Muscle of leg (tissue), 11 donors: Measurements from ENCODE around the gene FRAS1. TPM values are rescaled to one million over a fixed set of nuclear protein-coding genes. Genes with fewer than 3 reads are reported as not detected.
"Not testable (repeated sequence)": the region's sequence is repeated elsewhere in the genome, so short reads cannot be mapped to it uniquely, and the experiment has no call there.

ENCODE experiments used
- DNase-seq: peaks from one replicate; pipeline ENCODE4 v3.0.0; 2013
- H3K27ac ChIP-seq: one replicate; pipeline ENCODE4 v1.5.1; 2013; ENCODE audit warnings: mild to moderate bottlenecking, low read length, control low read depth
- H3K27me3 ChIP-seq: one replicate; pipeline ENCODE4 v1.6.1; 2013; ENCODE audit warnings: low read length; ENCODE audit not compliant: control insufficient read depth, insufficient read depth
- H3K36me3 ChIP-seq: one replicate; pipeline ENCODE4 v1.6.1; 2013; ENCODE audit warnings: low read length; ENCODE audit not compliant: control insufficient read depth, insufficient read depth
- H3K4me1 ChIP-seq: one replicate; pipeline ENCODE4 v1.6.1; 2013; ENCODE audit warnings: low read length; ENCODE audit not compliant: control insufficient read depth, insufficient read depth
- H3K4me3 ChIP-seq: one replicate; pipeline ENCODE4 v1.5.1; 2013; ENCODE audit warnings: low read length, control low read depth
- H3K9me3 ChIP-seq: replicated peaks from 2 replicates; pipeline ENCODE4 v1.6.1; 2013; ENCODE audit warnings: low read depth, low read length; ENCODE audit not compliant: control insufficient read depth
- WGBS: methylation state at CpG from one replicate; pipeline ENCODE4 v1.1.5; 2013; ENCODE audit warnings: missing lambda C conversion rate; ENCODE audit not compliant: insufficient coverage; 5-methylcytosine and 5-hydroxymethylcytosine counted together
- polyA plus RNA-seq, 8 donors: library from polyadenylated mRNA; unstranded; fragments of 120-200 nt; gene quantifications; one replicate each; pipeline versions ENCODE4 v1.2.1 to v1.2.3, GENCODE V29; 2013; ENCODE audit warnings: inconsistent platforms in 1 of 8, low replicate concordance in 1 of 8; ENCODE audit not compliant: insufficient read length in 8 of 8, insufficient read depth in 1 of 8
- total RNA-seq: library from RNA; stranded (reverse); fragments of 120-200 nt; gene quantifications from one replicate; pipeline ENCODE4 v1.2.4, GENCODE V29; 2013

Gene FRAS1
- total and polyA plus RNA-seq, 9 donors, result 3.6 to 15.8 (median 7.4) TPM

DNA sequence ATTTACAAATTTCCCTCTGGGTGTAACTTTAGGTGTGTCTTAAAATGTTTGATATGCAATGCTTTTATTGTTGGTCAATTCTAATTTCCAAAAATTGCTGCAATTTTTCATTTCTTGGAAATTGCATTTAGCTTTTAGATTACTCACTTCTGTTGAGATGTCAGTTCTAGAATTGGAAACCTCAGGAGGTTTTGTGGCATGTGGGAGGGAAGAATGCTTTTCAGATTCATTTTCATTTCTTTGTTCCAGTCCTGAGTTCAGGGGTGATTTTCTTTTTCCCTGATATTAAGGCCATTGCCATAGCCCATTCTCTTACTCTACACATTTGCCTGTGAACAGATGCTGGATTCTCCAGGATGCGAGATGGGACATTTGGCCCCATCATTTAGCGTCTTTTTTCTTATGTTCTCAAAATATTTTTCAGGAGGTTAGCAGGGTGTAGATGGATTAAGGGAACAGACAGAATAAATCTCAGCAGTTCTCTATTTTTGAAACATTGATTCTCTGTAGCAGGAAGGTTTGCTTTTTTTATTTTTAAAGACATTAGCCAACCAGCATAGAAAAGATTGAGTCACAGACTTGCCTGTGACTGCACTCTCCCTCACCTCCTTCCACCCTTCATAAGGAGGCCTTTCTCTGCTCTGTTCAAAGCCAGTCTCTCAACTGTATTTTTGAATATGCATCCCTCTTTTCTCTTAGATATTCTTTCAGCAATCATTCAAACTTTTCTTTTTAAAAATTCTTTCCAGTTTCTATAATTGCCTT is 256.0 kb downstream of the FRAS1 start:
- Histone ChIP-seq H3K27ac (no peak overlapping the region), H3K4me1 (no peaks in the 10 kb centered on the region), H3K4me3 (no peak overlapping the region), H3K9me3 (no peaks in the 10 kb centered on the region), H3K27me3 (no peaks in the 10 kb centered on the region), H3K36me3 (no peaks in the 10 kb centered on the region)
- no CpG with 5 or more reads among the region's 2 CpGs for WGBS
- no peak for DNase-seq

DNA sequence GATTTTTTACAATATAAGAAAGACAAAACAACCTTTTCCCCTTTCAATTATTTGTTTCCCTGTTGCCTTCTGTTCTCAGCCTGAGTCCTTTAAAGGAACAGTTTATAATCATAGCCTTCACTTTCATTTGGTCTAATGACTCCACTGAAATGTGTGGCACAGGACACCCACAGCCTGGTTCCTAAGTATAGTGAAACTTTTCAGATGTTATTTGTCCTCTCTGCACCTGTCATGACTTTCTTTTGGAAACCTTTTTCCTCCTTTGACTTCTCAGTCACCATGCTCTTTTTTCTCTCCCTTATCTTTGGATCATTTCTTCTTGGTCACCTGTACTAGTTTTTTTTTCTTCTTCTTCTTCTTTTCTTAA is 256.6 kb downstream of the FRAS1 start:
- H3K4me1 ChIP-seq, result no peaks in the 10 kb centered on the region
- DNase-seq, result no peak
- no peak overlapping the region for H3K4me3 ChIP-seq
- H3K27me3 ChIP-seq, result no peaks in the 10 kb centered on the region
- H3K27ac ChIP-seq, result no peak overlapping the region
- H3K36me3 ChIP-seq, result no peaks in the 10 kb centered on the region
- H3K9me3 ChIP-seq, result no peaks in the 10 kb centered on the region

DNA sequence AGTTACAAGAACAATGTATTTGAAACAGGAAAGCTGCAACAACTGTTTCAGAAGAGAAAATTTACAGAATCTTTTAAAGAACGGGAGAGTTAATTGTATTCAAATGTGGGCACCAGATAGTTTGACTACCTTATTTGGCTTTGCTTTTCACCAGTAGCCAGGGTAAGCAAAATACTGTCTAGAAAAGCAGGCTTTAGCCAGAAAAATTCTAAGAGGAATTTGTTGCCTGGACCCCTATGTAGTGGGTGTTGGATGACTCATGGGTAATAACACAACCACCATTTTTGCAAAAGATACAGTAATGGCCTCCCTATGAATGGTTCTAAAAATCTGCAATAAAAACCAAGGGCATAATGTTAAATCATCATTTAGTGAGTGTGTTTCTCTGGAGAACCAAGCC is 261.0 kb downstream of the FRAS1 start:
- no peaks in the 10 kb centered on the region for H3K27me3 ChIP-seq
- no peak overlapping the region for H3K4me3 ChIP-seq
- H3K4me1 ChIP-seq, result no peaks in the 10 kb centered on the region
- no peak overlapping the region for H3K27ac ChIP-seq
- WGBS, result no CpG with 5 or more reads among the region's 1 CpG
- H3K9me3 ChIP-seq, result no peaks in the 10 kb centered on the region
- no peaks in the 10 kb centered on the region for H3K36me3 ChIP-seq
- no peak for DNase-seq

DNA sequence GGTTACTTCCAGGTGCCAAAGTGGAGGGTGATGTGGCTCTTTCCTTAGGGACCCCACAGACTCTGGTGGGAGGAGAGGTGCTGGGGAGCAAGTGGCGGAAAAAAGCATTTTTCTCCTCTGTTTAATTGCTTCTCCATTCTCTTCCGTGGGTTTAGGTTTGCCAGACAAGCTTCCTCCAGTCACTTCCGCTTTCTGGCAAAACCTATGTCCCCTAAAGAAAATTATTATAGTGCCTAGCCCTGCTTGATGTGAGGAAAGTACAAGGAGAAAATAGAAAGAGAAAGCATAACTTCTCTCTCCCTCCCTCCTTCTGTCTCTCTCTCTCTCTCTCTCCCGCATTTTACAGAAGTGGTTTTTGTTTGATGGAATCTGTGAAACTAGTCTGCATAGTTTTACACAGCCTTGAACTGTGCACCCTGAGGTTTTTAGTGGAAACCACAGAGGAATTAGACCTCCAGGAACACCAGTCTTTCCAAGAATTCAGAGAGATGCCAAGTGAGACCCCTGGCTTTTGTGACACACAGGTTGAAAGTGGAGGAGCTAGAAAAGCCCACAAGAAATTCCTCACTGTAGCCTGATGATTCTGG is 263.3 kb downstream of the FRAS1 start:
- DNase-seq, result no peak
- no peaks in the 10 kb centered on the region for H3K36me3 ChIP-seq
- no peaks in the 10 kb centered on the region for H3K9me3 ChIP-seq
- no CpG with 5 or more reads among the region's 4 CpGs for WGBS
- no peak overlapping the region for H3K27ac ChIP-seq
- no peaks in the 10 kb centered on the region for H3K27me3 ChIP-seq
- H3K4me1 ChIP-seq, result no peaks in the 10 kb centered on the region
- H3K4me3 ChIP-seq, result no peak overlapping the region

DNA sequence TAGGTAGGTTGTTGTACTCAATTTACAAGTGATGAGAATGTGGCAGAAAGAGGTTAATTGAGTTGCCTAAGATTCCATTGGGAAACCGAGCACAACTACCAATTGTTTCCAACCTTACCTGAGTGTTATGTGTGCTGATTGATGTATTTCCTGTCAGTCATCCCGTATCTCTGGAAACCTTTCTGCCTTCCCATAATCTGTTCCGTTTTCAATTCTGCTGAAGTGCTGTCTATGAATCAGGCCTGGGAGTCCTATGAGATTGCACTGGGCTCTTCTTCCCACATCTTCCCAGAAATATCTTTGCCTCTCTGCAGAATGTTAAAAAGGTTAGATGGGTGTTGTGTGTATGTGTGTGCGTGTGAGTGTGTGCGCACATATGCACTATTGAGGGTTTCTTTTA is 264.9 kb downstream of the FRAS1 start:
- Histone ChIP-seq H3K9me3 (no peaks in the 10 kb centered on the region), H3K27ac (no peak overlapping the region), H3K4me1 (no peaks in the 10 kb centered on the region), H3K27me3 (no peaks in the 10 kb centered on the region), H3K36me3 (no peaks in the 10 kb centered on the region), H3K4me3 (no peak overlapping the region)
- no CpG with 5 or more reads among the region's 5 CpGs for WGBS
- no peak for DNase-seq

DNA sequence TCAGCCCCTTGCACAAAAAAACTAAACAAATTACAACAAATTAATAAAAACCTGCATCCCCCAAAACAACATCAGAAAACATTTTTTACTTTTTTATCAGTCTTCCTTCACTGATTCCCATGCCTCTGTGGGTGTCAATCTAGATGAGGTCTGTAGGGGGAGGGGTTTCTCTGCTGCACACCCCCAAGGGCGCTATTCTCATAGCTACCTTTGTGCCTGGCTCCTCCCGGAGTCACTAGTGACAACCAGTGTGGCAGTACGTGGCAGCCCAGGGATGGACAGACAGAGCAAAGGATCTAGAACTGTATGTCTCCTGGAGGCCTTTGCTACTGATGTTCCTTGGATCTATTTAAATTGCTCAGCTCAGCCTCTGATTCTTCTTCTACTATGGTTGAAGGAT is 266.3 kb downstream of the FRAS1 start:
- Histone ChIP-seq H3K36me3 (no peaks in the 10 kb centered on the region), H3K9me3 (no peaks in the 10 kb centered on the region), H3K27ac (no peak overlapping the region), H3K4me3 (no peak overlapping the region), H3K27me3 (no peaks in the 10 kb centered on the region), H3K4me1 (no peaks in the 10 kb centered on the region)
- 66% methylated on average over 3 of the region's 3 CpGs for WGBS
- DNase-seq, result no peak

DNA sequence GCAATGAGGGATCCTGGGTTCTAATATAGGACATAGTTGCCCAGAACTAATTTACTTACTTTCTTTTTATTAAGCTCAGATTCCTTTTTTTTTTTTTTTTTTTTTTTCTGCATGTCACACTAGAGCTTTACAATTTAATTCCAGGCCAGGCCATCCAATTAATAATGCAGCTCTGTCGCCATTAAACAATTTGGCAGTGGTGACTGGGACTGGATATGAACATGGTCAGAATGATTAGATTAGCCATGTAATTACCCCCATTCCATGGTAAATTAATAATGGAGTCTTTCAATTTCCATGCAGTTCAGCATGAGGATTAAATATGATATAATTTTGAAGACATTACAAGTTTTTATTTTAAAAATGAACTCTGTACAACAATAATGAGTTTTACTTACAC is 267.5 kb downstream of the FRAS1 start:
- no peak for DNase-seq
- H3K27ac ChIP-seq, result no peak overlapping the region
- no CpG with 5 or more reads among the region's 1 CpG for WGBS

DNA sequence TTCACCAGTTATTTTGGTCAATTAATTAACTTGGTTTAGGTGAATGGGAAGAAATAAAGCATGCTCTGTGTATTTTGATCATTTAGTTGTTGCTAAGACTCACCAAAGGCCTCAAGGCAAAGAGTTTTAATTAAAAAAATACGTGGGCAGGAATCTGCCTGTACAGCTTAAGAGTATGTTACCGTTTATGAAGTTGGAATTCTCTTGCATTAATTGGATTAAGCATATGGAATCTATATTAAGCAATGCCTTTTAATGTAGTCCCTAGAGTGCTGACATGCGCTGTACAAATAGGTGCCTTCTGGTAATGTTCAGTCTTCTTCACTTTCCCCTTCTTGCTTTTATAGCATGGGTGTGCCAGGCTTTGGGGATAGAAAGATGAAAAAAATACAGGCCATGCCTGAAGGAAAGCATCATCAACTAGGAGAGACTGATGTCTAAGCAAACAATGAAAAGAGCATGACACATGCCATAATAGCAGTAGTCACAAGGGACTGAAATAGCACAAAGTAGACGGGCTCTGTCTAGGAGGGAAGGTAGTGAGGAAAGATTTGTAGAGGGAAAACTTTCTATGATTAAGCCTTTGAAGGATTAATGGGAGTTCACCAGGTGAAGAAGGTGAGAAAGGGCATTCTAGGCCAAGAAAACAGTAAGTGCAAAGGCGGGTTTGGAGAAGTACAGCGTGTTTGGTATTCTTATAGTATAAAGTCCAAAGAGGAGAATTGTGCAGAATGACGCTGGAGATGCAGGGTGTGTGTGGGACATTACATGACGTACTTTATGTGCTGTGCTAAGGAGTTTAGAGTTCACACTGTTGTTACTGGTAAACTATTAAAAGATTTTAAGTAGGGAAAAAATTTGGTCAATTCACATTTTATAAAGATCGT is 268.4 kb downstream of the FRAS1 start:
- Histone ChIP-seq H3K27ac (no peak overlapping the region), H3K9me3 (no peaks in the 10 kb centered on the region), H3K27me3 (no peaks in the 10 kb centered on the region), H3K4me3 (no peak overlapping the region), H3K36me3 (no peaks in the 10 kb centered on the region), H3K4me1 (no peaks in the 10 kb centered on the region)
- DNase-seq, result no peak
- 59% methylated on average over 6 of the region's 9 CpGs for WGBS

More for the DNA sequence above, 267.5 kb downstream of the FRAS1 start:
- H3K4me3 ChIP-seq, result no peak overlapping the region
- H3K27me3 ChIP-seq, result no peaks in the 10 kb centered on the region
- no peaks in the 10 kb centered on the region for H3K36me3 ChIP-seq
- no peaks in the 10 kb centered on the region for H3K4me1 ChIP-seq
- H3K9me3 ChIP-seq, result no peaks in the 10 kb centered on the region

DNA sequence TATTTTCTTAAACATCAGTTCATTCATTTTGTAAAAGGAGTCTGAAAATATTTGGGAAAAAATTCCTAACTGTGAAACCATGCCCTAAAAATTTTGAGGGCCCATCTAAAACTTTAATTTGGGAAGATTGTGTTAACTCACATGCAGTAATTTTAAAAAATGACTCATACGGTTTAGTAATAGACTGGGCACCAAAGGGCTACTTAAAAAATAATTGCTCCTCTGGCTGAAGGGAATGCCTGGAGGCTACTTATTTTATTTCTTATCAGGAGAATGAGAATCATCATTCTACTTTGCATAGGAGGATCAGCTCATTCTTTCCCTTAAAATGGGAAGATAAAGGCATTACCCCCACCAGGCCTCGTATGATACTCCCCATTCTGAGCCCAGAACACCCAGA is 271.5 kb downstream of the FRAS1 start:
- no CpG with 5 or more reads among the region's 2 CpGs for WGBS
- H3K27ac ChIP-seq, H3K9me3 ChIP-seq, H3K4me1 ChIP-seq, H3K36me3 ChIP-seq, DNase-seq, H3K4me3 ChIP-seq, H3K27me3 ChIP-seq: not testable (repeated sequence)

DNA sequence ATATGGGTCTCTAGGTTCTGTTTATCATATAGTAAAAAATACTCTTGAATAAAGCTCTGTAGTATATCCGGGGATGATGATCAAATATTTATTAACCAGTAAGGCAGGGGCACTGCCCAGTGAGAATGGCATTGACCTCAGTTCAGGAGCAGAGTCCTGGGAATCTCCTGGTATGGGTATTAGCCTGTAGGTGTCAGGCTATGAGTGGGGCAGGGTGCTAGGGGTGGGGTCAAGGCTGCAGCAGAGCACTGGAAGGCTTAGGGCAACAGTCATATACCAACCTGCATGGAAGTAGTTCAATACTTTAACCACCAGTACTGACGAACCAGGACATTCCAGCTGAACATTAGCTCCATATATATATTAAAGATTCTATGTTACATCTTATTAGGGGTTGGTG is 274.1 kb downstream of the FRAS1 start:
- no peak for DNase-seq
- 71% methylated on average over 1 of the region's 2 CpGs for WGBS
- Histone ChIP-seq H3K27ac (no peak overlapping the region), H3K9me3 (no peaks in the 10 kb centered on the region), H3K27me3 (no peaks in the 10 kb centered on the region), H3K4me1 (peaks cover under 1% of the 10 kb centered on the region), H3K36me3 (no peaks in the 10 kb centered on the region), H3K4me3 (no peak overlapping the region)
